C4-2B (cell line): ENCODE measurements around the gene MYO15A.

Source experiments
- CTCF ChIP-seq: fragments of 450-650 bp; conservative IDR thresholded peaks from 2 replicates; pipeline ENCODE4 v1.5.1; 2017; ENCODE audit warnings: mild to moderate bottlenecking
- ZFX ChIP-seq: fragments of 450-650 bp; IDR thresholded peaks from 2 replicates; pipeline ENCODE4 v1.6.1; 2017

- TF ChIP-seq CTCF (no peak), ZFX (no peak)
These were observed 7.0 kb downstream of the MYO15A start for GRCh38 chr17:18115517-18115916.
